Measurements from ENCODE around the gene FRY.

- TF ChIP-seq, protein P1, sequence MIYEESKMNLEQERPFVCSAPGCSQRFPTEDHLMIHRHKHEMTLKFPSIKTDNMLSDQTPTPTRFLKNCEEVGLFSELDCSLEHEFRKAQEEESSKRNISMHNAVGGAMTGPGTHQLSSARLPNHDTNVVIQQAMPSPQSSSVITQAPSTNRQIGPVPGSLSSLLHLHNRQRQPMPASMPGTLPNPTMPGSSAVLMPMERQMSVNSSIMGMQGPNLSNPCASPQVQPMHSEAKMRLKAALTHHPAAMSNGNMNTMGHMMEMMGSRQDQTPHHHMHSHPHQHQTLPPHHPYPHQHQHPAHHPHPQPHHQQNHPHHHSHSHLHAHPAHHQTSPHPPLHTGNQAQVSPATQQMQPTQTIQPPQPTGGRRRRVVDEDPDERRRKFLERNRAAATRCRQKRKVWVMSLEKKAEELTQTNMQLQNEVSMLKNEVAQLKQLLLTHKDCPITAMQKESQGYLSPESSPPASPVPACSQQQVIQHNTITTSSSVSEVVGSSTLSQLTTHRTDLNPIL (CRISPR knock-in tag; IDR thresholded peaks at IDR 0.05; ENCODE audit: low read depth) = peak; percentile 40
- no peak for TF ChIP-seq TOX (CRISPR knock-in tag; IDR thresholded peaks at IDR 0.05; ENCODE audit: borderline replicate concordance)
Observed at GRCh38 chr13:32142956-32143375, 111.4 kb downstream of the FRY start.

All from SK-N-SH treated with all-trans-retinoic acid at 6 μM for 48 hours (cell line).